ENCODE data around the gene PLSCR1.

GRCh38 chr3:146491303-146491702 is 53.1 kb downstream of the PLSCR1 start:
- TF ChIP-seq CTCF (IDR thresholded peaks at IDR 0.05 in 8 of 11, conservative IDR thresholded peaks at IDR 0.05 in 3 of 11) (no peak), POLR2A (IDR thresholded peaks at IDR 0.05) (no peak), POLR2AphosphoS5 (IDR thresholded peaks at IDR 0.05) (no peak)
